NOMO-1 treated with DMSO at 0.1 percent for 48 hours (cell line): Measurements from ENCODE around the gene GPR35.

Source experiments
- DNase-seq: peaks from one replicate; lab custom pipeline; 2025; ENCODE audit not compliant: unreplicated experiment; lab: John Stamatoyannopoulos, UW

Gene GPR35

GRCh38 chr2:240624950-240625621 lies at the start of gene GPR35:
TSS of gene GPR35 (plus strand) at chr2:240625480. CDS start at chr2:240629953, 4,473 bp downstream.
- peak; percentile 95 for DNase-seq

- DNase-seq: no peak
These were observed 49.2 kb upstream of the GPR35 start for GRCh38 chr2:240576036-240576435.

- DNase-seq: no peak
These were observed 48.7 kb upstream of the GPR35 start for GRCh38 chr2:240576436-240577205.

- DNase-seq: no peak
These were observed 47.8 kb upstream of the GPR35 start for GRCh38 chr2:240577281-240578109.

GRCh38 chr2:240578110-240578450 lies 47.2 kb upstream of the GPR35 start:
- DNase-seq: no peak

GRCh38 chr2:240578488-240578887 lies 46.8 kb upstream of the GPR35 start:
- DNase-seq: no peak

GRCh38 chr2:240579071-240579762 lies 46.1 kb upstream of the GPR35 start:
- DNase-seq: no peak

- DNase-seq: peak; percentile 90
These were observed 45.3 kb upstream of the GPR35 start for GRCh38 chr2:240579771-240580614.

GRCh38 chr2:240581811-240582210 lies 43.5 kb upstream of the GPR35 start:
- DNase-seq: no peak

- no peak for DNase-seq
These were observed 42.5 kb upstream of the GPR35 start for GRCh38 chr2:240582781-240583180.

- no peak for DNase-seq
These were observed 41.5 kb upstream of the GPR35 start for GRCh38 chr2:240583774-240584173.

GRCh38 chr2:240584486-240585031 lies 40.7 kb upstream of the GPR35 start:
- peak; percentile 93 for DNase-seq

GRCh38 chr2:240585101-240585500 lies 40.2 kb upstream of the GPR35 start:
- no peak for DNase-seq

GRCh38 chr2:240585681-240586197 lies 39.5 kb upstream of the GPR35 start:
- DNase-seq: no peak

GRCh38 chr2:240586198-240586918 lies 38.9 kb upstream of the GPR35 start, which contains the start of gene CAPN10:
TSS of gene CAPN10 (plus strand) at chr2:240586734. CDS start at chr2:240586912, 178 bp downstream.
- peak; percentile 93 for DNase-seq

- peak; percentile 30 for DNase-seq
These were observed 38.1 kb upstream of the GPR35 start for GRCh38 chr2:240586919-240587800.

- DNase-seq: no peak
These were observed 37.1 kb upstream of the GPR35 start for GRCh38 chr2:240588006-240588655.
